SK-N-MC (cell line): ENCODE results near the gene ZDHHC1.

Experiments used
- EZH2 ChIP-seq: fragments of 200-600 bp; sonication (generic); IDR thresholded peaks from one replicate; pipeline ENCODE4 v1.6.1; 2017; ENCODE audit warnings: antibody characterized with exemption
- FOXP2 ChIP-seq: optimal IDR thresholded peaks from 2 replicates; pipeline ENCODE3; 2011; ENCODE audit warnings: mild to moderate bottlenecking, moderate library complexity; ENCODE audit not compliant: insufficient read depth; ENCODE audit errors: extremely low read length, control extremely low read depth
- POLR2AphosphoS5 ChIP-seq: IDR thresholded peaks from 2 replicates; pipeline ENCODE4 v1.6.1; 2012; ENCODE audit warnings: mild to moderate bottlenecking, low read depth, low read length, borderline replicate concordance

DNA sequence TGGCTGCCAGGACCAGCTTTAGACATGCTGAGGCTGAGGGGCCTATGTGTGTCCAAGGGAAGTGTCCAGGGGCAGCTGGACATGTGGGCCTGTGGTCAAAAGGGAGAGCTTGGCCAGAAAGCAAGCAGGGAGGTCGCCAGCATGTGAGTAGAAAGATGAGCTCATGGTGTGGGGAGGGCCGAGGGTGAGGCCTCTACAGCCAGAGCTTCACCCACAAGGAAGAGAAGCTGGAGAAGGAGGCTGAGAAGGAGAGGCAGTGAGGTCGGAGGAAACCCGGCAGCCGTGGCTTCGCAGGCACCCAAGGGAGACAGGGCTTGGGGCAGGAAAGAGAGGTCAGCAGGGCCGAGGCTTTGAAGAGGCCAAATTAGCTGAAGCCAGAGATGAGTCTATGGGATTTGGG, 10.7 kb upstream of the ZDHHC1 start:
- TF ChIP-seq POLR2AphosphoS5 = no peak
- TF ChIP-seq EZH2 = no peak
- no peak for TF ChIP-seq FOXP2
